Mononuclear cell (primary cell): Measurements from ENCODE around the gene RBM6. TPM values are rescaled to one million over a fixed set of nuclear protein-coding genes. Genes with fewer than 3 reads are reported as not detected.
A peak's percentile ranks its signal among the peaks of the same experiment; 100 is the strongest.
"Not testable (repeated sequence)": the region's sequence is repeated elsewhere in the genome, so short reads cannot be mapped to it uniquely, and the experiment has no call there.

Experiments used
- H3K27me3 ChIP-seq: 2 replicates; pipeline ENCODE4 v1.6.0; 2011; ENCODE audit warnings: low read length, control low read depth; ENCODE audit not compliant: insufficient read depth
- H3K4me1 ChIP-seq: 2 replicates; pipeline ENCODE4 v1.5.1; 2011; ENCODE audit warnings: mild to moderate bottlenecking, low read length, control low read depth; ENCODE audit not compliant: insufficient read depth
- H3K4me3 ChIP-seq: 2 replicates; pipeline ENCODE4 v1.5.1; 2011; ENCODE audit warnings: mild to moderate bottlenecking, low read length, moderate library complexity
- H3K9me3 ChIP-seq: 2 replicates; pipeline ENCODE4 v1.5.1; 2011; ENCODE audit warnings: low read depth, mild to moderate bottlenecking, control low read depth, low read length
- total RNA-seq: library from RNA; depleted of rRNA; stranded (reverse); fragments of >200 nt; gene quantifications from one replicate; pipeline ENCODE4 v1.2.3, GENCODE V29; 2012

The RBM6 gene
- total RNA-seq, 1 donor: 59.0 TPM

GRCh38 chr3:49930922-49931321, 9.0 kb upstream of the RBM6 start:
- H3K9me3 ChIP-seq: no peaks in the 10 kb centered on the region
- H3K4me1 ChIP-seq: peaks cover 21% of the 10 kb centered on the region
- no peak overlapping the region for H3K4me3 ChIP-seq
- H3K27me3 ChIP-seq: no peaks in the 10 kb centered on the region

- not testable (repeated sequence) for H3K9me3 ChIP-seq, H3K27me3 ChIP-seq, H3K4me3 ChIP-seq
- peaks cover 28% of the 10 kb centered on the region for H3K4me1 ChIP-seq
Observed at GRCh38 chr3:49932281-49932680, 7.7 kb upstream of the RBM6 start.

GRCh38 chr3:49937090-49937489, 2.9 kb upstream of the RBM6 start:
- H3K4me1 ChIP-seq: peaks cover 27% of the 10 kb centered on the region

GRCh38 chr3:49940667-49941249, 808 bp downstream of the RBM6 start:
- no peaks in the 10 kb centered on the region for H3K9me3 ChIP-seq
- peak overlapping the region; percentile 64 for H3K4me3 ChIP-seq
- H3K4me1 ChIP-seq: peaks cover 35% of the 10 kb centered on the region
- no peaks in the 10 kb centered on the region for H3K27me3 ChIP-seq

More at GRCh38 chr3:49937090-49937489, 2.9 kb upstream of the RBM6 start:
- no peaks in the 10 kb centered on the region for H3K27me3 ChIP-seq
- no peaks in the 10 kb centered on the region for H3K9me3 ChIP-seq
- no peak overlapping the region for H3K4me3 ChIP-seq

- Histone ChIP-seq H3K9me3 (no peaks in the 10 kb centered on the region), H3K27me3 (no peaks in the 10 kb centered on the region), H3K4me3 (no peak overlapping the region), H3K4me1 (peaks cover 40% of the 10 kb centered on the region)
Observed at GRCh38 chr3:49942651-49943050, 2.7 kb downstream of the RBM6 start.

GRCh38 chr3:49952924-49953323, 13.0 kb downstream of the RBM6 start:
- H3K4me1 ChIP-seq: peaks cover 3% of the 10 kb centered on the region
- H3K27me3 ChIP-seq: no peaks in the 10 kb centered on the region
- H3K4me3 ChIP-seq: no peak overlapping the region
- no peaks in the 10 kb centered on the region for H3K9me3 ChIP-seq

GRCh38 chr3:49955636-49956035, 15.7 kb downstream of the RBM6 start:
- H3K4me1 ChIP-seq: no peaks in the 10 kb centered on the region
- no peak overlapping the region for H3K4me3 ChIP-seq
- no peaks in the 10 kb centered on the region for H3K27me3 ChIP-seq
- H3K9me3 ChIP-seq: no peaks in the 10 kb centered on the region

- H3K9me3 ChIP-seq: no peaks in the 10 kb centered on the region
- no peaks in the 10 kb centered on the region for H3K4me1 ChIP-seq
- no peaks in the 10 kb centered on the region for H3K27me3 ChIP-seq
- no peak overlapping the region for H3K4me3 ChIP-seq
Observed at GRCh38 chr3:49966233-49966942, 26.4 kb downstream of the RBM6 start.

- no peaks in the 10 kb centered on the region for H3K9me3 ChIP-seq
- H3K4me3 ChIP-seq: no peak overlapping the region
- H3K27me3 ChIP-seq: no peaks in the 10 kb centered on the region
- H3K4me1 ChIP-seq: no peaks in the 10 kb centered on the region
Observed at GRCh38 chr3:49967291-49967690, 27.3 kb downstream of the RBM6 start.

GRCh38 chr3:49968346-49968745, 28.4 kb downstream of the RBM6 start:
- Histone ChIP-seq H3K9me3 (no peaks in the 10 kb centered on the region), H3K27me3 (no peaks in the 10 kb centered on the region), H3K4me1 (no peaks in the 10 kb centered on the region), H3K4me3 (no peak overlapping the region)

GRCh38 chr3:49972656-49973055, 32.7 kb downstream of the RBM6 start:
- Histone ChIP-seq H3K4me1 (no peaks in the 10 kb centered on the region), H3K9me3 (no peaks in the 10 kb centered on the region), H3K4me3 (no peak overlapping the region), H3K27me3 (no peaks in the 10 kb centered on the region)

- no peaks in the 10 kb centered on the region for H3K27me3 ChIP-seq
- no peaks in the 10 kb centered on the region for H3K4me1 ChIP-seq
- no peak overlapping the region for H3K4me3 ChIP-seq
- no peaks in the 10 kb centered on the region for H3K9me3 ChIP-seq
Observed at GRCh38 chr3:49976942-49977341, 37.0 kb downstream of the RBM6 start.

GRCh38 chr3:49984394-49984793, 44.4 kb downstream of the RBM6 start:
- H3K4me1 ChIP-seq: no peaks in the 10 kb centered on the region
- no peaks in the 10 kb centered on the region for H3K9me3 ChIP-seq
- no peak overlapping the region for H3K4me3 ChIP-seq
- no peaks in the 10 kb centered on the region for H3K27me3 ChIP-seq

- Histone ChIP-seq H3K4me1 (no peaks in the 10 kb centered on the region), H3K27me3 (no peaks in the 10 kb centered on the region), H3K9me3 (no peaks in the 10 kb centered on the region), H3K4me3 (no peak overlapping the region)
Observed at GRCh38 chr3:49992326-49992725, 52.4 kb downstream of the RBM6 start.

- H3K9me3 ChIP-seq: no peaks in the 10 kb centered on the region
- H3K27me3 ChIP-seq: no peaks in the 10 kb centered on the region
- no peaks in the 10 kb centered on the region for H3K4me1 ChIP-seq
- H3K4me3 ChIP-seq: no peak overlapping the region
Observed at GRCh38 chr3:49994476-49994875, 54.5 kb downstream of the RBM6 start.

GRCh38 chr3:49996016-49996415, 56.1 kb downstream of the RBM6 start:
- H3K9me3 ChIP-seq: no peaks in the 10 kb centered on the region
- H3K4me3 ChIP-seq: no peak overlapping the region
- no peaks in the 10 kb centered on the region for H3K4me1 ChIP-seq
- no peaks in the 10 kb centered on the region for H3K27me3 ChIP-seq
